ENCODE data around the gene ZNRF1.

ZNRF1 gene

DNA sequence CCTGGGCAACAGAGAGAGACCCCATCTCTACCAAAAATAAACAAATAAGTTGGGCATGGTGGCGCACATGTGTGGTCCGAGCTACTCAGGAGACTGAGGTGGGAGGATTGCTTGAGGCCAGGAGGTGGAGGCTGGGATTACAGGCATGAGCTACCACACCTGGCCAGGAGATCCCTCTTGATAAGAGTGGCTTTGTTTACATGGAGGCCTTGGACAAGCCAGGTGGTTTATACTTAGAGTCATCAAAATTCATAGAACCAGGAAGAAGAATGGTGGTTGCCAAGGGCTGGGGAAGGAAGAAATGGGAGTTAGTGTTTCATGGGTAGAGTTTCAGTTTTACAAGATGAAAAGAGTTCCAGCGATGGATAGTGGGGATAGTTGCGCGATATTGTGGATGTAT lies 140.7 kb downstream of the ZNRF1 start:
- no peak for DNase-seq

DNA sequence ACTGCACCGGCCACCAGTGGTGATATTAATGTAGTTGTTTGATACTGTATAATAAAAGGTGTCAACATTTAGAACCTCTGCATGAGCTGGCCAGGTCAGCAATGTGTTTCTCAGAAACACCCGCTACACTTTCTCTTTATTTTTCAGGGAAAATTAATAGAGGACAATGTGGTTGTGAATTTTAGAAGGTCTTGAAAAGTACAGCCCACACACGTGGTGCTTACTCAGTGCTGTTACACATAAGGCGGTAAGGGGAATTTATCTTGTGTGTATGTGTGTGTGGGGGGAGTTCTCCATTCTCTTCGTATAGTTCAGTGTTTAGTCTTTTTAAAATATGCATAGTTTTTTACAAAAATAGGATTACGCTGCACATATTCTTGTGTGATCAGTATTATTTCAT lies 145.1 kb downstream of the ZNRF1 start:
- no peak for DNase-seq

DNA sequence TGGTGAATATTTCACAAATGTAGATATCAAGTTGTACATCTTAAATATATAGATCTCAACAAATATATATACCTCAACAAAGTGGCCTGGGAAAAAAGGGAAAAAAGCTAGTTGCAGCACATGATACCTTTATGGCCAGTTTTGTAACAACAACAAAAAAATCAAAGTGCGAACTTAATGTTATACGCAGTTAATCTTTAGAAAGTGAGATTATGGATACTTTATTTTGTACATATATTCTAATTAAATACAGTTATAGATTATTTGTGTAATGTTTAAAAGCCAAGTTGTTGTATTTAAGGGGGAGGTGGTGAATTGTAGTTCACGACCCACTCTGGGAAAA lies 149.1 kb downstream of the ZNRF1 start:
- no peak for DNase-seq

DNA sequence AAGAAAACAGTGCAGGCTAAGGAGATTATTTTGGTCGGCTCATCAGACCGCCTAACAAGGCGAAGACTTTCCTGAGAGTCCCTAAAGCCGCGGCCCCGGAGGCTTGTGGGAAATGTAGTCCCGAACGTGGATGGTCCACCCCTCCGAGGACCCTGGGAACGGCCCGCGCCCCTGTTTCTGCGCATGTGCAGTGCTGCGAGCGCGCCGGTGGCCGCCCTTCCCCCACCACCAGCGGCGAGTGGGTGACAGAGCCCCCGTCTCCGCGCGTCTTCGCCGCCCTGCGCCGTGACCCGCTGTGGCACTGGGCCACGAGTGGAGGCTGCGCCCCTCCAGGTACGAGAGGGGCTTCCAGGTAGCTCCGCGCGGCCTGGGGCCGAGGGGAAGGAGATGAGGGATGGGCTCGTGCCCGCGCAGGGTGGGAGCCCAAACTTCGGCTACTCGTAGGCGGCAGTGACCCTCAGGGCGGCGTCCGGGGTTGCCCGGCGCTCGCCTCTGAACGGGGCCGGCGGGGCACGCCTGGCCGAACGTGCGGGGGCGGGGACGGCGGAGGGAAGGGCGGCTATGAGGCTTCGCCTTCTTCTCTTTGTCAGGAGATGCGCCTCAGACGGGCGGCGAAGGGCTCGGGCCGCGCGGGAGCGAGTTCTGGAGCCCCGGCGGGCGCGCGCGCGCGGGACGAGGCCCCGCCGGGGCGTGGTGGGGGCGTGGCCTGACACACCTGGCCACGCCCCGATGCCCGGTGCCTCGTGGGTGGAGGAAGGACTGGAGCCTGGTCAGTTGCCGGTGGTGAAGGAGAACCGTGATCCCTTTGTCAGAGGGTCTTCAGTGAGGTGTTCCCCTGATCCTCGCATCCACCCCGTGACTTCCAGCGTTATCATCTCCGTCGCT lies 149.7 kb downstream of the ZNRF1 start, which contains the start of gene ZFP1:
Gene ZFP1 (plus strand): TSS at position 214 of the 885 bp plus-strand sequence. CDS start 4,428 bp downstream, outside the sequence.
- peak; percentile 44 to 95 (median 88) for DNase-seq

DNA sequence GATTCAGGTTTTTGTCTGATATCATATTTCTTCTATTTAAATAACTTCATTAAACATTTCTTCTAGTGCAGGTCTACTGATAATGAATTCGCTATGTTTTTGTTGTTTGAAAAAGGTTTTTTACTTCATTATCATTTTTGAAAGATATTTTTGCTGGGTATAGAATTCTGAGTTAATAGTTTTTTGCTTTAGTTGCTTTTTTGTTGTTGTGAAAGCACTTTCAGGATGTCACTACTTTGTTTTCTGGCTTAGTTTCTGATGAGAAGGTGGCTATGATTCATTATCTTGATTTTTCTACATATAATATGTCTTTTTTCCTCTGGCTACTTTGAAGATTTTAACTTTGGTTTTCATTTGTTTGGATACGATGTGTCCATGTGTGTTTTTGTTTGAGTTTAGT lies 153.0 kb downstream of the ZNRF1 start:
- no peak for DNase-seq

DNA sequence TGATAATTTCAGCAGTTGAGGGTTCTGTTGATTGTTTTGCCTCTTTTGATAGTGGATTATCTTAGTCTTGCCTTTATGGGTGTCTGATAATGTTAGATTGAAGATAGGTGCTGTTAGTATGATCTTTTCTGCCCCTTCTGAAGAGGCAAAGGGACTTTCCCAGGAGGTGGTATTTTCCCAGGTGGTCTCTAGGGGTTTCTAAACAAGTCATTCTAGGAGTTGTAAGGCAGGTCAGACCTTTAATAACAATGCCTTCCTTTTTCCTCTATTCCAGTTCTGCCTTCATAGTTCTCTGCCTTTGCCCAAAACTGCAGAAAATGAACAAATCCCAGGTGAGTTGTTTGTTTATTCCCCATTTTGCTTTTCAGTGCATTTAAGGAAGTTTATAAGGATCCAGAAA lies 153.8 kb downstream of the ZNRF1 start:
- DNase-seq, result no peak

DNA sequence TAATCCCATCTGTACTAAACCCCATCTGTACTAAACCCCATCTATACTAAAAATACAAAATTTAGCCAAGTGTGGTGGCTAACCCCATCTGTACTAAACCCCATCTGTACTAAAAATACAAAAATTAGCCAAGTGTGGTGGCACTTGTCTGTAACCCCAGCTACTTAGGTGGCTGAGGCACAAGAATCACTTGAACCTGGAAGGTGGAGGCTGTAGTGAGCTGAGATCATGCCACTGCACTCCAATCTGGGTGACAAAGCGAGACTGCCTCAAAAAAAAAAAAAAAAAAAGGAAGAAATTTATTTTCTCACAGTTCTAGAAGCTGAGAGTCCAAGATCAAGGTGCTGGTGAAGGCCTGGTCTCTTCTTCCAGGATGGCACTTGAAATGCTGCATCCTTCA lies 161.6 kb downstream of the ZNRF1 start:
- DNase-seq, result no peak
